ENCODE data around the gene ZC3H4. TPM values are rescaled to one million over a fixed set of nuclear protein-coding genes. Genes with fewer than 3 reads are reported as not detected.

ZC3H4 gene
- total and polyA plus RNA-seq, 2 donors from 2014 or later, result 5.7 to 55.2 TPM

DNA sequence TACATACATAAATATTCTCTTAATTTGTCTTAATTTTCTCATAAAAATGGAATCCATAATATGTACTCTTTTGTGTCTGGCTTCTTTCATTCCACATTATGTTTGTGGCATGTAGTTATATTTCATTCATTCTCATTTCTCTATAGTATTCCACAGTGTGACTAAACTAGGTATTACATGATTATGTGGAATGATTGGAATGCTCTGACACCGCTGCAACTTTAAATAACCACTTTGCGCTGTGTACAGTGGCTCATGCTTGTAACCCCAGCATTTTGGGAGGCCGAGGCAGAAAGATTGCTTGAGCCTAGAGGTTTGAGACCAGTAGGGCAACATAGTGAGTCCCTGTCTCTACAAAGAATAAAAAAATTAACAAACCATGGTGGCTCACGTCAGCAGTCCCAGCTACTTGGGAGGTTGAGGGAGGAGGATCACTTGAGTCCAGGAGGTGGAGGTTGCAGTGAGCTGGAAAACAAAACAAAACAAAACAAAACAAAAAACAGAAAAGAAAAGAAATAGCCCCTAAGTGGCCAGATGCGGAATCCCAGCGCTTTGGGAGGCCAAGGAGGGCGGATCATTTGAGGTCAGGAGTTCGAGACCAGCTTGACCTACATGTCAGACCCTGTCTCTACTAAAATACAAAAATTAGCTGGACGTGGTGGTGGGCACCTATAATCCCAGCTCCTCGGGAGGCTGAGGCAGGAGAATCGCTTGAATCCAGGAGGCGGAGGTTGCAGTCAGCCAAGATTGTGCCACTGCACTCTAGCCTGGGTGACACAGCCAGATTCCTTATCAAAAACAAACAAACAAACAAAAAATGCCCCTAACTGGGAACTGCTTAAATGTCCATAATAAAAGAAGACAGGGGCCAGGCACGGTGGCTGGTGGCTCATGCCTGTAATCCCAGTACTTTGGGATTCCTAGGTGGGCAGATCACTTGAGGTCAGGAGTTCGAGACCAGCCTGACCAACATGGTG is 9.1 kb upstream of the ZC3H4 start:
- Histone ChIP-seq H3K27me3 (ENCODE audit: control insufficient read depth, insufficient read depth, low read length) (no peaks in the 10 kb centered on the region), H3K9me3 (ENCODE audit: control insufficient read depth in 2 of 3, insufficient read depth in 1 of 3, low read length in 3 of 3) (no peaks in the 10 kb centered on the region), H3K36me3 (ENCODE audit: control insufficient read depth in 2 of 3, insufficient read depth in 3 of 3, low read length in 3 of 3) (no peaks in the 10 kb centered on the region), H3K9ac (ENCODE audit: low read length in 3 of 3) (no peak overlapping the region), H3K4me3 (ENCODE audit: low read length in 3 of 3) (no peak overlapping the region), H3K4me1 (ENCODE audit: control insufficient read depth in 2 of 3, insufficient read depth in 2 of 3, low read depth in 1 of 3, low read length in 3 of 3) (peaks cover 0 to 4% (median 0%) of the 10 kb centered on the region in 3 donors), H3K27ac (ENCODE audit: low read depth in 2 of 2, low read length in 2 of 2) (no peak overlapping the region)
- peak in 1 of 5 donors; percentile 28 for DNase-seq
- intact Hi-C loops (cut with DNase I), result loop anchor here (5.0 kb wide), 1 partner anchor 40 kb away; no protein-coding TSS in a partner anchor
- TF ChIP-seq, protein P1, sequence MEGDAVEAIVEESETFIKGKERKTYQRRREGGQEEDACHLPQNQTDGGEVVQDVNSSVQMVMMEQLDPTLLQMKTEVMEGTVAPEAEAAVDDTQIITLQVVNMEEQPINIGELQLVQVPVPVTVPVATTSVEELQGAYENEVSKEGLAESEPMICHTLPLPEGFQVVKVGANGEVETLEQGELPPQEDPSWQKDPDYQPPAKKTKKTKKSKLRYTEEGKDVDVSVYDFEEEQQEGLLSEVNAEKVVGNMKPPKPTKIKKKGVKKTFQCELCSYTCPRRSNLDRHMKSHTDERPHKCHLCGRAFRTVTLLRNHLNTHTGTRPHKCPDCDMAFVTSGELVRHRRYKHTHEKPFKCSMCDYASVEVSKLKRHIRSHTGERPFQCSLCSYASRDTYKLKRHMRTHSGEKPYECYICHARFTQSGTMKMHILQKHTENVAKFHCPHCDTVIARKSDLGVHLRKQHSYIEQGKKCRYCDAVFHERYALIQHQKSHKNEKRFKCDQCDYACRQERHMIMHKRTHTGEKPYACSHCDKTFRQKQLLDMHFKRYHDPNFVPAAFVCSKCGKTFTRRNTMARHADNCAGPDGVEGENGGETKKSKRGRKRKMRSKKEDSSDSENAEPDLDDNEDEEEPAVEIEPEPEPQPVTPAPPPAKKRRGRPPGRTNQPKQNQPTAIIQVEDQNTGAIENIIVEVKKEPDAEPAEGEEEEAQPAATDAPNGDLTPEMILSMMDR (IDR thresholded peaks at IDR 0.05; ENCODE audit: borderline replicate concordance, extremely low read depth, insufficient read depth), result no peak
- no peak for FAIRE-seq

DNA sequence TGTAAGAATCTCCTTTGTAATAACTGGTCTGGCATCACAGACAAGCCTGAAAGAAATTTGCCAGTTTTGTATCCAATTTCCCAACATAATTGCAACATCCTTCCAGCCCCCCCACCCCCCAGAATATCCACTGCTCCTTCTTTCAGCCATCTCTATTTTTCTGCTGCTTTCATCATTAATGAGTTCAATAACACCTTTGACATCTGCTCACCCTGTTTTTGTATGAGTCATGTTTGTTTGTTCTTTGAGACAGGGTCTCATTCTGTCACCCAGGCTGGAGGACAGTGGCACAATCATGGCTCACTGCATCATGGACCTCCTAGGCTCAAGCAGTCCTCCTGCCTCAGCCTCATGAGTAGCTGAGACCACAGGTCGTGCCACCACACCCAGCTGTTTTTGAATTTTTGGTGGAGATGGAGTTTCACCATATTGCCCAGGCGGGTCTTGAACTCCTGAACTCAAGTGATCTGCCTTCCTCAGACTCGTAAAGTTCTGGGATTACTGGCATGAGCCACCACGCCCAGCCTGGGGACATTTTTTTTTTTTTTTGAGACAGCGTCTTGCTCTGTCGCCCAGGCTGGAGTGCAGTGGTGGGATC is 7.0 kb upstream of the ZC3H4 start:
- no peak for FAIRE-seq
- Histone ChIP-seq H3K4me3 (ENCODE audit: low read length in 3 of 3) (no peak overlapping the region), H3K4me1 (ENCODE audit: control insufficient read depth in 2 of 3, insufficient read depth in 2 of 3, low read depth in 1 of 3, low read length in 3 of 3) (peaks cover 0 to 4% (median 0%) of the 10 kb centered on the region in 3 donors), H3K27ac (ENCODE audit: low read depth in 2 of 2, low read length in 2 of 2) (no peak overlapping the region), H3K9ac (ENCODE audit: low read length in 3 of 3) (no peak overlapping the region), H3K9me3 (ENCODE audit: control insufficient read depth in 2 of 3, insufficient read depth in 1 of 3, low read length in 3 of 3) (no peaks in the 10 kb centered on the region), H3K36me3 (ENCODE audit: control insufficient read depth in 2 of 3, insufficient read depth in 3 of 3, low read length in 3 of 3) (no peaks in the 10 kb centered on the region), H3K27me3 (ENCODE audit: control insufficient read depth, insufficient read depth, low read length) (no peaks in the 10 kb centered on the region)
- DNase-seq, result no peak
- intact Hi-C loops (cut with DNase I), result loop anchor here (5.0 kb wide), 1 partner anchor 38 kb away; no protein-coding TSS in a partner anchor
- TF ChIP-seq, protein P1 (IDR thresholded peaks at IDR 0.05; ENCODE audit: borderline replicate concordance, extremely low read depth, insufficient read depth), result no peak

DNA sequence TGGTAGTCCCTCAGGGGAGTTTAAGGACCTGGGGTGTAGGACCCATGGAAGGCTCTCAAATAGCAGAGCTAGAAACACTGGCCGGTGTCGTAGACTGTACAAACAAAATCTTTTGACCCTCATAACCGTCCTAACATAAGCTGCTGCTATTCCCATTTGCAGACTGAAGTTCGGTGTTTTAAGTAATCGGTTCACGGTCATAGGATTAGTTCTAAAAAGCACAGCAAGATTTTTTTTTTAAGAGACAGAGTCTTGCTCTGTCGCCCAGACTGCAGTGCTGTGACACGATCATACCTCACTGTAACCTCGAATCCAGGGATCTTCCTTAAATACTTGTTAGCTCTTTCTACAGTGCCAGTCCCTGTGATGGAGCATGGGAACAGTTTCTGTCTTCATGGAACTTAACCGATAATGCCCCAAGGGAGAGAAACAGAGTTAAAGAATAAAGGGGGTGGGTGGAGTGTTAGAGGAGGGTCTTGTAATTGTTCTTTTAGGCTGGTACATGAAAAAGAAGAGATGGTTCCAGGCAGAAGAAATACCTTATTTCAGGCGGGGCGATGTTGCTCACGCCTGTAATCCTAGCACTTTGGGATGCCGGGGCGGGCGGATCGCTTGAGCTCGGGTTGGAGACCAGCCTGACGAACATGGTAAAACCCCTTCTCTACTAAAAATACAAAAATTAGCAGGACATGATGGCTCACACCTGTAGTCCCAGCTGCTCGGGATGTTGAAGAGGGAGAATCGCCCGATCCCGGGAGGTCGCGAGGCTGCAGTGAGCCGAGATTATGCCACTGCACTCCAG is 475 bp upstream of the ZC3H4 start:
- TF ChIP-seq, protein P1 (IDR thresholded peaks at IDR 0.05; ENCODE audit: borderline replicate concordance, extremely low read depth, insufficient read depth), result no peak
- FAIRE-seq (no peak), DNase-seq (peak in 2 of 5 donors; percentile 55 to 56)
- H3K27ac ChIP-seq (ENCODE audit: low read depth in 2 of 2, low read length in 2 of 2), result peak overlapping the region; percentile 100
- H3K4me3 ChIP-seq (ENCODE audit: low read length in 3 of 3), result peak overlapping the region; percentile 89 to 96 (median 93)
- H3K9me3 ChIP-seq (ENCODE audit: control insufficient read depth in 2 of 3, insufficient read depth in 1 of 3, low read length in 3 of 3), result no peaks in the 10 kb centered on the region
- intact Hi-C loops (cut with DNase I), result no loop called here
- H3K27me3 ChIP-seq (ENCODE audit: control insufficient read depth, insufficient read depth, low read length), result no peaks in the 10 kb centered on the region
- H3K9ac ChIP-seq (ENCODE audit: low read length in 3 of 3), result peak overlapping the region; percentile 66 to 100 (median 98)
- no peaks in the 10 kb centered on the region for H3K36me3 ChIP-seq (ENCODE audit: control insufficient read depth in 2 of 3, insufficient read depth in 3 of 3, low read length in 3 of 3)
- peaks cover 0 to 21% (median 15%) of the 10 kb centered on the region in 3 donors for H3K4me1 ChIP-seq (ENCODE audit: control insufficient read depth in 2 of 3, insufficient read depth in 2 of 3, low read depth in 1 of 3, low read length in 3 of 3)

All from kidney (tissue), 14 donors.